Spleen (tissue), 7 donors: ENCODE measurements around the gene KSR2.

ENCODE experiments used
- POLR2A ChIP-seq, 3 donors: fragments of 450-650 bp; IDR thresholded peaks; one replicate each; pipeline ENCODE4 v1.5.1; 2017; ENCODE audit warnings: antibody characterized with exemption in 3 of 3, mild to moderate bottlenecking in 1 of 3
- POLR2AphosphoS5 ChIP-seq, 3 donors: sonication (generic); formaldehyde crosslinking; IDR thresholded peaks; one replicate each; pipeline ENCODE4 v1.5.1; 2017; ENCODE audit warnings: antibody characterized with exemption in 3 of 3
- TF ChIP-seq, protein P1 (sequence below), 11 experiments: fragments of 200-600 bp in 7 of 11; fragments of 450-650 bp in 4 of 11; sonication (generic) in 4 of 11; IDR thresholded peaks in 8 of 11; conservative IDR thresholded peaks in 3 of 11; 1 replicate in 7 of 11; 2 replicates in 4 of 11; pipeline versions ENCODE4 v1.4.0 to v1.8.0; 2016 to 2021; ENCODE audit warnings: antibody characterized with exemption in 11 of 11, inconsistent platforms in 4 of 11, mild to moderate bottlenecking in 1 of 11
- donor health status: DM: no; HTN: no; CAD: no; lungs with moderate emphysema.
- donor health status: DM: no; HTN: no; CAD: no.
- donor health status: DM: no; HTN: no; CAD: no.

DNA sequence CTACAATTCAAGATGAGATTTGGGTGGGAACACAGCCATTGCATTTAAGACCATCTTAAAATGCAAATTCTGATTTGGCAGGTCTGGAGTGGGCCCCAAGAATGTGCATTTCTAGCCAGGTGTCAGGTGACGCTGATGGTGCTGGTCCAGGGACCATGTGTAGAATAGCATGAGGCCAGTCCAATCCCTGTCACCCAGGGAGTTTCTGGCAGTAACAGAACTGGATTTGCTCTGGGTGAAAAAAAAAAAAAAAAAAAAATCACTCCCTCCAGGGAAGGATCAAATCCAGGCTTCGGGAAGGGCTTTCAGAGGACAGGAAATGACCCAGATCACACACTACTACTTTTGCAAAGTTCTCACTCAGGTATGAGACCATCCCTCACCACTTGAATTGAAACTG, 394.1 kb downstream of the KSR2 start:
- TF ChIP-seq, protein P1, sequence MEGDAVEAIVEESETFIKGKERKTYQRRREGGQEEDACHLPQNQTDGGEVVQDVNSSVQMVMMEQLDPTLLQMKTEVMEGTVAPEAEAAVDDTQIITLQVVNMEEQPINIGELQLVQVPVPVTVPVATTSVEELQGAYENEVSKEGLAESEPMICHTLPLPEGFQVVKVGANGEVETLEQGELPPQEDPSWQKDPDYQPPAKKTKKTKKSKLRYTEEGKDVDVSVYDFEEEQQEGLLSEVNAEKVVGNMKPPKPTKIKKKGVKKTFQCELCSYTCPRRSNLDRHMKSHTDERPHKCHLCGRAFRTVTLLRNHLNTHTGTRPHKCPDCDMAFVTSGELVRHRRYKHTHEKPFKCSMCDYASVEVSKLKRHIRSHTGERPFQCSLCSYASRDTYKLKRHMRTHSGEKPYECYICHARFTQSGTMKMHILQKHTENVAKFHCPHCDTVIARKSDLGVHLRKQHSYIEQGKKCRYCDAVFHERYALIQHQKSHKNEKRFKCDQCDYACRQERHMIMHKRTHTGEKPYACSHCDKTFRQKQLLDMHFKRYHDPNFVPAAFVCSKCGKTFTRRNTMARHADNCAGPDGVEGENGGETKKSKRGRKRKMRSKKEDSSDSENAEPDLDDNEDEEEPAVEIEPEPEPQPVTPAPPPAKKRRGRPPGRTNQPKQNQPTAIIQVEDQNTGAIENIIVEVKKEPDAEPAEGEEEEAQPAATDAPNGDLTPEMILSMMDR (IDR thresholded peaks at IDR 0.05 in 8 of 11, conservative IDR thresholded peaks at IDR 0.05 in 3 of 11), result no peak
- no peak for TF ChIP-seq POLR2A (IDR thresholded peaks at IDR 0.05)
- no peak for TF ChIP-seq POLR2AphosphoS5 (IDR thresholded peaks at IDR 0.05)
